Measurements from ENCODE around the gene HLCS.

The HLCS gene

DNA sequence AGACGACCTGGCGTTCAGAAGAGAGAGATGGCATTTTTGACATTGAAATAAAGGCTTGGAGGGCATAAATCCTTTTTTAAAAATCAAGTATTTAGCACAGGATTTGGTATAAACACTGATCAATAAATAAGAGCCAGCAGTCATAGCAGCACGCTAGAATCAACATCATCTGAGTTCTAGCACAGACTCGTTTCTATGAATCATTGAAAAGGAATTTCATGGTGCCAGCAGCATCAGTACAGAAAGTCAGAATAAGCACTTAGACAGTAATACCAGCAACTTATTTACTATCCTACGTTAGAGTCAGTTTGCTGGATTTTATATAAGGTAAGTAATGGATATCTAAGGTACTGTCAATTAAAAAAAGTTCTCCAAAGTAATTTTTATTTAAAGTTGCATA is 119.3 kb downstream of the HLCS start:
- Mint-ChIP-seq H3K27me3 (no peaks in the 10 kb centered on the region), H3K27ac (no peak overlapping the region), H3K4me1 (ENCODE audit: low read depth in 2 of 2) (peaks cover 0 to 4% of the 10 kb centered on the region in 2 donors), H3K36me3 (ENCODE audit: insufficient read depth) (no peaks in the 10 kb centered on the region), H3K9me3 (no peaks in the 10 kb centered on the region), H3K4me3 (no peak overlapping the region)
- DNase-seq (no peak), ATAC-seq (replicated peaks) (no peak)

DNA sequence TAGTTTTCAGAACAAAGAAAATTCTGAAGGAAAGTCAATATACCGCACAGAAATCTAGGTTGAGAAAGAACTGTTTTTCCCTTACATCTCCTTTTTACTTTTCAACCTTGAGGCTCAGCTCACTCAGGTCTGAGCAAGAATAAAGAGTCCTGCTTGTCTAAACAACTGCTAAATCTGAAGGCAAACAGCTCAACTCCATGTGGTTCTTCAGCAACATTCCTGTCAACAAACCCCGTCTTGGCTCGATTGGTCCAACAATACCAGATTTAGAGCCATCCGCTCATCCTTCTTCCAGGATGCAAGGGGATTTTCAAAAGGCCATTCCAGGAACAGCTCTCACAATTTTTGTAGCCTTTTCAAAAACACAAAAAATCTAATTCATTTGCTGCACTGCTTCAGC is 119.8 kb downstream of the HLCS start:
- Mint-ChIP-seq H3K4me3 (no peak overlapping the region), H3K27me3 (no peaks in the 10 kb centered on the region), H3K9me3 (no peaks in the 10 kb centered on the region), H3K27ac (no peak overlapping the region), H3K4me1 (ENCODE audit: low read depth in 2 of 2) (peaks cover 0 to 4% of the 10 kb centered on the region in 2 donors), H3K36me3 (ENCODE audit: insufficient read depth) (no peaks in the 10 kb centered on the region)
- no peak for ATAC-seq (replicated peaks)
- DNase-seq, result no peak

- Mint-ChIP-seq H3K4me1 (ENCODE audit: low read depth in 2 of 2) (peaks cover 0 to 4% of the 10 kb centered on the region in 2 donors), H3K9me3 (no peaks in the 10 kb centered on the region), H3K36me3 (ENCODE audit: insufficient read depth) (no peaks in the 10 kb centered on the region), H3K27me3 (no peaks in the 10 kb centered on the region), H3K4me3 (no peak overlapping the region), H3K27ac (no peak overlapping the region)
- ATAC-seq (replicated peaks) (no peak), DNase-seq (no peak)
Observed at GRCh38 chr21:36845790-36846189, 120.7 kb downstream of the HLCS start.

- DNase-seq (no peak), ATAC-seq (replicated peaks) (no peak)
- Mint-ChIP-seq H3K4me1 (ENCODE audit: low read depth in 2 of 2) (peaks cover 0 to 4% of the 10 kb centered on the region in 2 donors), H3K9me3 (no peaks in the 10 kb centered on the region), H3K27ac (no peak overlapping the region), H3K27me3 (no peaks in the 10 kb centered on the region), H3K4me3 (no peak overlapping the region), H3K36me3 (ENCODE audit: insufficient read depth) (no peaks in the 10 kb centered on the region)
Observed at GRCh38 chr21:36845070-36845469, 121.4 kb downstream of the HLCS start.

GRCh38 chr21:36841866-36842265 is 124.6 kb downstream of the HLCS start:
- no peak for ATAC-seq (replicated peaks)
- DNase-seq, result no peak
- H3K4me1 Mint-ChIP-seq (ENCODE audit: low read depth in 2 of 2), result peaks cover 0 to 6% of the 10 kb centered on the region in 2 donors

GRCh38 chr21:36839735-36840134 is 126.7 kb downstream of the HLCS start:
- Mint-ChIP-seq H3K27ac (no peak overlapping the region), H3K36me3 (ENCODE audit: insufficient read depth) (no peaks in the 10 kb centered on the region), H3K4me3 (no peak overlapping the region)

More at GRCh38 chr21:36841866-36842265, 124.6 kb downstream of the HLCS start:
- Mint-ChIP-seq H3K27ac (no peak overlapping the region), H3K27me3 (no peaks in the 10 kb centered on the region), H3K4me3 (no peak overlapping the region), H3K9me3 (no peaks in the 10 kb centered on the region), H3K36me3 (ENCODE audit: insufficient read depth) (no peaks in the 10 kb centered on the region)

GRCh38 chr21:36839123-36839522 is 127.3 kb downstream of the HLCS start:
- no peaks in the 10 kb centered on the region for H3K36me3 Mint-ChIP-seq (ENCODE audit: insufficient read depth)

More at GRCh38 chr21:36839735-36840134, 126.7 kb downstream of the HLCS start:
- no peaks in the 10 kb centered on the region for H3K9me3 Mint-ChIP-seq
- DNase-seq (no peak), ATAC-seq (replicated peaks) (no peak)
- peaks cover 0 to 3% of the 10 kb centered on the region in 2 donors for H3K4me1 Mint-ChIP-seq (ENCODE audit: low read depth in 2 of 2)
- no peaks in the 10 kb centered on the region for H3K27me3 Mint-ChIP-seq

GRCh38 chr21:36835383-36835795 is 131.1 kb downstream of the HLCS start:
- H3K27ac Mint-ChIP-seq, result no peak overlapping the region

More at GRCh38 chr21:36839123-36839522, 127.3 kb downstream of the HLCS start:
- Mint-ChIP-seq H3K27ac (no peak overlapping the region), H3K4me1 (ENCODE audit: low read depth in 2 of 2) (peaks cover 0 to 3% of the 10 kb centered on the region in 2 donors), H3K4me3 (no peak overlapping the region), H3K9me3 (no peaks in the 10 kb centered on the region), H3K27me3 (no peaks in the 10 kb centered on the region)
- DNase-seq (no peak), ATAC-seq (replicated peaks) (no peak)

DNA sequence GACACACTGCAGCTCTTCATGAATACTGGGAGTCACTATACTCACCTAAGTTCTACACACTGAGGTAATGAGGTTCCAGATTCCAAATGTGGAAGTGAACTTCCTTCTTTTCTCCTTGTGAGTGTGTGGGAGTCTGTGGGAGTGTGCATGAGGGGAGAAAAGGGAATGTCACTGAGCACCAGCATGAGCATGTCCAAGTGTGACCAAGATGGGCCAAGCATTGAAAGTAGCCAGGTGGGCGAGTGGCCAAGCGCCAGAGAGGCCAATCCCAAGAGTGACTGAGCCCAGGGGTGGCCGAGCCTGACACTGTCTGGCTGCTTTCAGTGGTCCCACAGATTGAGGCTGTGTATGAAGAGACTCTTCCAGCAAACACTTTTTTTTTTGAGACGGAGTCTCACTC is 132.3 kb downstream of the HLCS start:
- H3K9me3 Mint-ChIP-seq, result no peaks in the 10 kb centered on the region
- ATAC-seq (replicated peaks) (no peak), DNase-seq (no peak)
- H3K4me1 Mint-ChIP-seq (ENCODE audit: low read depth in 2 of 2), result peaks cover 5 to 7% of the 10 kb centered on the region in 2 donors
- H3K4me3 Mint-ChIP-seq, result no peak overlapping the region
- H3K27ac Mint-ChIP-seq, result no peak overlapping the region
- no peaks in the 10 kb centered on the region for H3K27me3 Mint-ChIP-seq
- no peaks in the 10 kb centered on the region for H3K36me3 Mint-ChIP-seq (ENCODE audit: insufficient read depth)

More at GRCh38 chr21:36835383-36835795, 131.1 kb downstream of the HLCS start:
- no peak overlapping the region for H3K4me3 Mint-ChIP-seq
- DNase-seq, result no peak
- H3K9me3 Mint-ChIP-seq, result no peaks in the 10 kb centered on the region
- H3K36me3 Mint-ChIP-seq (ENCODE audit: insufficient read depth), result no peaks in the 10 kb centered on the region
- ATAC-seq (replicated peaks), result no peak
- no peaks in the 10 kb centered on the region for H3K27me3 Mint-ChIP-seq
- H3K4me1 Mint-ChIP-seq (ENCODE audit: low read depth in 2 of 2), result peaks cover 3 to 7% of the 10 kb centered on the region in 2 donors

GRCh38 chr21:36830100-36830499 is 136.4 kb downstream of the HLCS start:
- no peak overlapping the region for H3K4me3 Mint-ChIP-seq
- no peak for DNase-seq
- H3K27ac Mint-ChIP-seq, result no peak overlapping the region
- ATAC-seq (replicated peaks), result no peak
- no peaks in the 10 kb centered on the region for H3K9me3 Mint-ChIP-seq
- H3K4me1 Mint-ChIP-seq (ENCODE audit: low read depth in 2 of 2), result peaks cover 4 to 7% of the 10 kb centered on the region in 2 donors
- H3K27me3 Mint-ChIP-seq, result no peaks in the 10 kb centered on the region
- peaks cover 4% of the 10 kb centered on the region for H3K36me3 Mint-ChIP-seq (ENCODE audit: insufficient read depth)

DNA sequence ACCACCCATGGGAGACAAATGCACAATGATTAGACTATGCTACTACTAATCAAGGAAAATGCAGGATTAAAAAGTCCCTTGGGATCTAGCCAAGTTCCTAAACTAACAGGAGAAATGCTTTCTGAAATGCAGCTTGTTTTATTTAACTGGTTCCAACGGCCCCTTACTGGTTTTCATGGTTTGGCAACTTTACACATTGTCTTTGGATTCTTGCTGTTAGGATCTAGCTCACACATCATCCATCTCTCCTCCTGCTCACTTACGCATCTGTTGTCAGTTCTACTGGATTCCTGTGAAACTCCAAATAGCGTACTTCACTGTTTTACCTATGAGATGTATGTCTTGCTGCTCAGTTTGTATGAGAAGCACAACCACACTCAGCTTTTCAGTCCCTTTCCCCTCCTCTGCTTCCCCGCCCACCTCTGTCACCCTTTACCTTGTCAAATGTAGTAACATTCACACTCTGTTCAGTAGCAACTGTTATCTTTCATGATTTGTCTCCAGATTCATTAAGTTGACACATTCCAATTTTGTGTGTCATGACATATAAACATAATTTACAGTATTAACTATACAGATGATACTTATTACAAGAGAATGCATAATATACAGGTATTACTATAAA is 137.5 kb downstream of the HLCS start:
- H3K27ac Mint-ChIP-seq, result no peak overlapping the region
- ATAC-seq (replicated peaks), result no peak
- DNase-seq, result no peak
- H3K4me3 Mint-ChIP-seq, result no peak overlapping the region
- peaks cover 4 to 7% of the 10 kb centered on the region in 2 donors for H3K4me1 Mint-ChIP-seq (ENCODE audit: low read depth in 2 of 2)
- no peaks in the 10 kb centered on the region for H3K9me3 Mint-ChIP-seq
- no peaks in the 10 kb centered on the region for H3K27me3 Mint-ChIP-seq
- peaks cover 4% of the 10 kb centered on the region for H3K36me3 Mint-ChIP-seq (ENCODE audit: insufficient read depth)

GRCh38 chr21:36828208-36828607 is 138.3 kb downstream of the HLCS start:
- no peak overlapping the region for H3K27ac Mint-ChIP-seq
- H3K4me1 Mint-ChIP-seq (ENCODE audit: low read depth in 2 of 2), result peaks cover 4 to 7% of the 10 kb centered on the region in 2 donors
- no peak for DNase-seq
- H3K36me3 Mint-ChIP-seq (ENCODE audit: insufficient read depth), result peaks cover 4% of the 10 kb centered on the region
- no peak overlapping the region for H3K4me3 Mint-ChIP-seq
- no peak for ATAC-seq (replicated peaks)
- no peaks in the 10 kb centered on the region for H3K9me3 Mint-ChIP-seq
- no peaks in the 10 kb centered on the region for H3K27me3 Mint-ChIP-seq

GRCh38 chr21:36825658-36826057 is 140.8 kb downstream of the HLCS start:
- DNase-seq (no peak), ATAC-seq (replicated peaks) (no peak)
- Mint-ChIP-seq H3K4me3 (no peak overlapping the region), H3K36me3 (ENCODE audit: insufficient read depth) (peaks cover 4% of the 10 kb centered on the region), H3K9me3 (no peaks in the 10 kb centered on the region), H3K27me3 (no peaks in the 10 kb centered on the region), H3K27ac (no peak overlapping the region), H3K4me1 (ENCODE audit: low read depth in 2 of 2) (peaks cover 0 to 4% of the 10 kb centered on the region in 2 donors)

DNA sequence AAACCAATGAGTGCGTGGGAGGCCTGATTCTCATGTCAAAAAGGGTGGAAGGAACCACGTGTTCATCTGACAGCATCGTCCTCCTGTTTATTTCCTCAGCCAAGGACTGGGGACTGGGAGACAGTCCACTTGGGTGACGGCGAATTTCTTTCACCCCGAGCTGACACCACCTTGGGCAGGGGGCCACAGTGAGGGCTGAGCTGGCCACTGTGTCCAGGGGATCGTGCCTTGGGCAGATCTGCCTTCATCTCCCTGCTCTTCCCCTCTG is 145.5 kb downstream of the HLCS start:
- DNase-seq, result no peak
- H3K4me3 Mint-ChIP-seq, result no peak overlapping the region
- H3K4me1 Mint-ChIP-seq (ENCODE audit: low read depth in 2 of 2), result no peaks in the 10 kb centered on the region
- no peaks in the 10 kb centered on the region for H3K9me3 Mint-ChIP-seq
- H3K27ac Mint-ChIP-seq, result no peak overlapping the region
- H3K27me3 Mint-ChIP-seq, result no peaks in the 10 kb centered on the region
- no peak for ATAC-seq (replicated peaks)
- peaks cover 3% of the 10 kb centered on the region for H3K36me3 Mint-ChIP-seq (ENCODE audit: insufficient read depth)

Data from effector memory CD8-positive, alpha-beta T cell (primary cell).